Epidermal melanocyte (primary cell): ENCODE data around the gene USP32.
A peak's percentile ranks its signal among the peaks of the same experiment; 100 is the strongest.
"Not testable (repeated sequence)": the region's sequence is repeated elsewhere in the genome, so short reads cannot be mapped to it uniquely, and the experiment has no call there.

ENCODE experiments used
- DNase-seq: peaks from one replicate; pipeline ENCODE4 v3.0.0; 2011; ENCODE audit warnings: low spot score; ENCODE audit not compliant: insufficient read length

USP32 gene

GRCh38 chr17:60403962-60404361 lies 12.0 kb upstream of the USP32 start:
- no peak for DNase-seq

DNA sequence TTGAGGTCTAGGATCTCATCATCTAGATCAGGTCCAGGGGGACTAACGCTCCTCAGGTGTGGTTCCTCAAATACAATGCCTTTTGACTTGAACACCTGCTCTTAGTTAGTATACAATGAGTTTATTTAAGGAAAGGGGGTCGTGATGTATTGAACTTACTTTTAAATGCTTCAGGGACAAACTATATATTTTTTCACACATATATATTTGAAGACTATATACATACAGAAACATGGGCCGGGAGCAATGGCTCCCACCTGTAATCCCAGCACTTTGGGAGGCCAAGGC lies 11.5 kb upstream of the USP32 start:
- DNase-seq: no peak

DNA sequence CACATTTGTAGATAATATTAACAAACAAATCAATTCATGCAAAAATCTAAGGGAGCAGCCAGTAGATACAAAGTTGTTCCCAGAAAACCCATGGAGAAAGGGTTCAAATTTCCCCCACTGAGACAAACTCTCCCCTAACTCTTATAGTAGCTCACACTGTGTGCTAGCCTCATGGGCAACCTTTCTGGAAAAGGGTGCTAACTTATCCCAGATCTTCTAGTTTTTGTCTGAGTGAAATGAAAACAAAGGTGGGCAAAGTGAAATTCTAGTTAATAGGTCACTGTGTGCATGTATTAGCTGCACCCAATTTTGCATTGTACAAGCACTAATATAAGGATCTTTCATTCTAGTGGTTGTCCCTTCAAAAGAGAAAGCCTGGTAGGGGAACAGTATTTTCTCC lies 9.9 kb upstream of the USP32 start:
- no peak for DNase-seq

- no peak for DNase-seq
Measured at GRCh38 chr17:60398227-60398959, 6.5 kb upstream of the USP32 start.

DNA sequence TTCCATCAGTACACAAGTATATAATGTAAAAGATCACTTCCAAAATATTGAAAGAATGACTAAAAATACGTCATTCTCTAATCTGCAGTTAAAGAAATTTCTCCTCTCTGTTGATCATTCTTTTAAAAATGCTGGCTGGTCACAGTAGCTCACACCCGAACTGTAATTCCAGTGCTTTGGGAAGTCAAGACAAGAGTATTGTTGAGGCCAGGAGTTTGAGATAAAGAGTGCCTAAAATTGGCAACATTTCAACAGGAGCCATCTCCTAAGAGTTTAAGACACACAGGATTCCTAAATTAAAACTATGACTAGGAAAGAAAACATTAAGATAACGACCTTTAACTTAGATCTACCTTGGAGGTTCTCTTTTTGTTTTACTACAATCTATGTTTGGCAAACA lies 4.5 kb upstream of the USP32 start:
- DNase-seq: no peak

GRCh38 chr17:60395508-60396065 lies 3.7 kb upstream of the USP32 start:
- no peak for DNase-seq

DNA sequence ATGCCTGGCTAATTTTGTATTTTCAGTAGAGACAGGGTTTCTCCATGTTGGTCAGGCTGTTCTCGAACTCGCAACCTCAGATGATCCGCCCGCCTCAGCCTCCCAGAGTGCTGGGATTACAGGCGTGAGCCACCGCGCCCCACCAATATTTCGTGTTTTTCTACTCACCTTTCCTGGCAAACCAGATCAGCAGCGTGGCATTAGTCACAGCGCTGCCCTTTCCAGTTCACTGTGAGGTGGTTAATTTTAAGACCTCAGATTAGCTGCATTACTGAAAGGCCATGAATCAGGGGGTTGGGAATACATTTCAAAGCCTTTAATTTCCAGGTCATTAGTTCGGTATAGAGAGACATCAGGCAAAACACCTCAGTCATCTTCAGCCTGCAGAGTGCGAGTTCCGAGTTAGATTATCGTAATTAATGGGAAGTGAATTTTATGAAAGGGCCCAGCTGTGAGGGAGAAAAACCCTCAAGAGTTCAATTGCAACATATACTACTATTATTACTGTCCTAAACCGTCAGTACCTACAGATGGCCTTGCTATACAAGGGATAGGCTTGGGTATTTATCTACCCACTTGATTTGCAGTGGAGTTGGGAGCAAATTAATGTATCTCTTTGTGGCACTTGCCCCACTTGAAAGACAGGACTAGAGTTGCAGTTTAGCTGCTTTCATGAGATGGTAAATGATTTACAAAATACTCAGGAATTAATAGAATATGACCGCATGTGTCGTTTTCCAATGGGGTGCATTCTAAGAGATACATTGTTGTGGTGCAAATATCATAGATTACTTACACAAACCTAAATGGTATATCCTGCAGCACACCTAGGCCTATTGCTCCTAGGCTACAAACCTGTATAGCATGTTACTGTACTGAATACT lies 2.1 kb upstream of the USP32 start:
- DNase-seq: no peak

DNA sequence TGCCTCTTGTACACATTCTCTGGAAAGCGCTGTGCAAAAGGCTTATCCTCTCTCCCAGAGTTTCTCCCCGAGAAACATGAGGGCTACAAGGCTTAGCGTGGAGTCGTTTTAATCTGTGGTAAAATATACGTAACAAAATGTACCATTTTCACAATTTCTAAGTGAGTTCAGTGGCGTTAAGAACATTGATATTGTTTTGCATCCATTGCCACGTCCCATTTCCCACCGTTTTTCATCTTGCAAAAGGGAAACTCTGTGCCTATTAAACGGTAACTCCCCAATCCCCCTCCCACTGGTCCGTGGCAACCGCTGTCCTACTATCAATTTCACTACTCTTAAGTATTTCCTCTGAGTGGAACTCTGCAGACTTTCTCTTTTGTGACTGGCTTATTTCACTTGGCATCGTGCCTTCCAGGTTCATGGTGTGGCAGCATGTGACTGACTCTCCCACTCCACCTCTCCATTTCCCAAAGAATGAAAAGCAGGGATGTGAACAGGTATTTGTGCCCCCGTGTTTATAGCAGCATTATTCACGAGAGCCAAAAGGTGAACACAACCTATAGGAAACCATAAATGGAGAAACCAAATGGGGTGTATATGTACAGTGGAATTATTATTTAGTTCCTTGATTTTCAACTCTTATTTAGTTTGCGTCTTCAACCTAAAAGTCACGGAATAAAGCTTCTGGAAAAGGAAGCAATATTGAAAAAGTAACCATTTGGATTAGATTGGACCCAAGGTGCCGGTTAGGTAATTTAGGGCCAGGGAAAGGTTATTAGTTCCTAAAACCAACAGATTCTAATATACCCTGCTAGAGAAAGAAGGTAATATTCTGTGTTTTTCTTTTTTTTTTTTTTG lies 1.1 kb upstream of the USP32 start:
- no peak for DNase-seq

DNA sequence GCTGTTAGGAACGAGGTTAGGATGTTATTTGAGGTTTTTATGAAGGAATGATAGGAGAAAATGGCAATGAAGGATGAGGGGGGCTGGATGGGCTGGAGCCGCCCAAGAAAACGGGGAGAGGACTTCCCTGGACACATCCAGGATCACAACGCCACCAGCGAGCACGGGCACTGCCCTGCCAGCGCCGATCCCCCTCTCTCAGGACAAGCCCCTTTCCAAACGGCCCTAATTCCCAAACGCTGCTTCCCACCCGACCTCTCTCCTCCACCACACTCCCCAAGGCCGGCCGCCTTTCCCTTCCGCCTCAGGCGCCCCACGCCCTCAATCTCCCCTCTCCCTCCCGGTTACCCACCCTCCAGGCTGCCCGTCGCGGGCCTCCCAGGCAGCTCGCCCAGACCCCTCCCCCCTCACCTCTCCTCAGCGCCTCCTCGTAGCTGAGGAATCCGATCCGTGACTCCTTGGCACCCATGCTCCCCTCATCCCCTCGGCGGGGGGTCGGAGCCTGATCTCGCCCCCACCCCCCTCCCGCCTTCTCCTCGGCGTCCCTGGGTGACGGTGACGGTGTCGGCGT lies 377 bp downstream of the USP32 start:
- peak; percentile 34 for DNase-seq

- DNase-seq: no peak
Measured at GRCh38 chr17:60390925-60391470, 935 bp downstream of the USP32 start.

DNA sequence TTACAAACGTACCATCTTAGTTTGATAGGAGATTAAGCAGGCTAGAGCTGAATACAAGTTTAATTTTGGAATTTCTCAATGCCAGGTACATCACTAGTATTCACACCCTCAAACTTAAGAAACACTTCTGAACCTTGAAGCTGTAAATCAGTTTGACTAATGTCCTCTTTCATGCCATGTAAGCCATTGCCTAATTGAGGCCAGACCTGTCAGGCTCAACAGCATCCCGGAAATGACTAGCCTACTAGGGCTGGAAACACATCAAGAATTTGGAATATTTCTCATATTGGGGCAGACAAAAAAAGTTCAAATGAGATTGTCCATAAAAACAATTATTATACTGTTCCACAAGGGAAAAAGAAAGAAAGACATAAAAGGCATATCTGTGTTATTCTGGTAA lies 1.7 kb downstream of the USP32 start:
- DNase-seq: no peak

DNA sequence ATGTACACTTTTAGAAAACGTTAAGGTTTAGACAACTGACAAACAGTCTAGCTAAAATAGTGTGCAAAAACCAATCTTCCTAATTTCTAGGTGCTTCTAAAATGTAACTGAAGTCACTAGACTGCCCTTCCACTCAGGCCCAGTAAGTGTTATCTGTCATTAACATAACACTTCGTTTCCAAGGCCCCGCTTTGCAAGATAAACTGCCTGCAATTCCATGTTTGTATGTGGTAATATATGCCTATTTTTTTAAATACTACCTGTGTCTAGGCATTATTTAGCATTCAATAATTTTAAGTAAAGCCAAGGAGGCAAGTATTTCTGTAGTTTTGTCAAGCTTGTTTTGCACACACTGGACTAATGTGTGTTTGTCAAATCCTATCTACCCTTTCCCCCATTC lies 3.2 kb downstream of the USP32 start:
- DNase-seq: no peak

- DNase-seq: no peak
Measured at GRCh38 chr17:60387666-60388065, 4.3 kb downstream of the USP32 start.

DNA sequence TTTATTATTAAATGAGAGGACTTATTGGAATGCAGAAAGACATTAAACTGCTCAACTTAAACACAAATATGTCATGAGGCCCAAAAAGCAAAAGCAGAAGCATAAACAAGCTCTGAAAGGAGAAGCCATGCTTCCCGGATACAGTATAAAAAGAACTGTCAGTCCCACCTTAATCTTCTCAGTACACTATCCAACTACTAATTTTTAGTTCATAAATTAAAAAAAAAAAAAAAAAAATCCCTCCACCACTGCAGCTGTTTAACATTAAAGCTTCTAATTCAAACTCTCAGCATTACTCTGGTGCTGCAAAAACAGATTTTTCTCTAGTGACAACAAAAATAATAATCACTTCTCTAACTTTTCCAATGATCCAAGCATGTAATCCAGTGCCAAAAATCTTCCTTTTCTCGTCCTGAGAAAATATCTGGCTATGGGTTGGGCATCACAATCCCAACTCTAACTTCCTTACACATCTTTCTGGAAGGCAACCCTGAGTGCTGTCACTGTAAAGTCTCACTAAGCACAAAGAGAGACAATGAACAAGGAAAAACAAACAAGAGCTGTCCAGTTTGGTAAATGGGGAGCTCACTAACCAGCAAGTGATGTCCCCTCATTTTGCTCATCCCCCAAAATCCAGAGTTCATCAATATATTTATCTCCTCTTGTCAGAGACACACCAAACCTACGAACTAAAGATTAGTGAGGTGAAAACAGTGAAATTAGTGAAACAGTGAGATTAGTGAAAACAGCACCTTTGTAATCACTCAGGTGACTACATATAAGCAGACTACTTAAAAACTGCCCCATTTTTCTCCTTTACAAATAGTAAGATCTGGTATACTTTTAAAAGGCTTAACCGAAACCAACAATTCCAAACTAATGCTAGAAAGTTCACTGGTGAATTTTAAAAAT lies 5.5 kb downstream of the USP32 start:
- DNase-seq: no peak

- not testable (repeated sequence) for DNase-seq
Measured at GRCh38 chr17:60384921-60385320, 7.0 kb downstream of the USP32 start.

DNA sequence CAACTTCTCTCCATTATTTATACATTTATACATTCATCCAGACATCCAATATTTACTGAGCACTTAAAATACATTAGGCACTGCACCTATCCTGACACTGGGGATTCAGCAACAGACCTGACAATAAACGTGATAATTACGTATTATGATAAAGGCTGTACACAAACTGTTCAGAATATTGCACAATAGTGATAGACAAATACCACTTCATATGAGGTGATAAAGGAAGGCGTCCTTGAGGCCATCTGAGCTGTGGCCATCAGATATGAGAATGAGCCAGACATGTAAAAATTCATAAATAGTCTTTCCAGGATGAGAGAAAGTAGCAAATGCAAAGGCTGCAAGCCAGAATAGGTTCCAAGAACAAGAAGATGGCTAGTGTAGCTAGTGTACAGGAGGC lies 8.6 kb downstream of the USP32 start:
- no peak for DNase-seq

GRCh38 chr17:60381958-60382357 lies 10.0 kb downstream of the USP32 start:
- DNase-seq: no peak

GRCh38 chr17:60379461-60379860 lies 12.5 kb downstream of the USP32 start:
- not testable (repeated sequence) for DNase-seq

GRCh38 chr17:60378187-60378586 lies 13.7 kb downstream of the USP32 start:
- DNase-seq: not testable (repeated sequence)
